Choroid plexus epithelial cell (primary cell): ENCODE data around the gene ACTC1.

Experiments used
- DNase-seq: peaks from one replicate; pipeline ENCODE4 v3.0.0-alpha.2; 2010; ENCODE audit warnings: low read depth
- H3K4me3 ChIP-seq: 2 replicates; pipeline ENCODE4 v1.5.1; 2011; ENCODE audit warnings: low read depth, mild to moderate bottlenecking, control low read depth, low read length, moderate library complexity
- TF ChIP-seq, protein P1 (sequence below): conservative IDR thresholded peaks from 2 replicates; pipeline ENCODE4 v1.5.1; 2011; ENCODE audit warnings: low read depth, mild to moderate bottlenecking, control low read depth, inconsistent platforms, low read length, moderate library complexity

The ACTC1 gene

DNA sequence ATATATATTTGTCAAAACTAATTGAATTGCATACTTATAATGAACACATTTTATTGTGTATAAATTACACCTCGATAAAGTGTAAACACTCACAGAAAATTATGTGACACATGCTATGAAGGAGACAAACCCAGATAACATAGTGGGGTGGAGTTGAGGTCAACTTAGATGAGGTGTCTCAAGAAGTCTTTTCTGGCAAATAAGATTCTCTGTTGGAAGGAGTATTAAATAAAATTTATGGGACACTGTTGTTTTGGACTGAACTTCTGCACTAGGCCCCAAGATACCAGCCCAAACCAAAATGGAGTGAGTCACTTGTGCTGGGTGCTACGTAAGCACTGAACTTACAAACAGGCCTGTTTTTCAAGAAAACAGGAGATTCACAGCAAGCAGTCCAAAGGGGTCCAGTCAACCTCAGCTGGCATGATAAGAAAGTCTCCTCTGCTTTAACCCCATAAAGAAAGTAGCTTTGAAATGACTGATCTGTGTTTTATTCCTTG lies 18.7 kb downstream of the ACTC1 start:
- TF ChIP-seq, protein P1, sequence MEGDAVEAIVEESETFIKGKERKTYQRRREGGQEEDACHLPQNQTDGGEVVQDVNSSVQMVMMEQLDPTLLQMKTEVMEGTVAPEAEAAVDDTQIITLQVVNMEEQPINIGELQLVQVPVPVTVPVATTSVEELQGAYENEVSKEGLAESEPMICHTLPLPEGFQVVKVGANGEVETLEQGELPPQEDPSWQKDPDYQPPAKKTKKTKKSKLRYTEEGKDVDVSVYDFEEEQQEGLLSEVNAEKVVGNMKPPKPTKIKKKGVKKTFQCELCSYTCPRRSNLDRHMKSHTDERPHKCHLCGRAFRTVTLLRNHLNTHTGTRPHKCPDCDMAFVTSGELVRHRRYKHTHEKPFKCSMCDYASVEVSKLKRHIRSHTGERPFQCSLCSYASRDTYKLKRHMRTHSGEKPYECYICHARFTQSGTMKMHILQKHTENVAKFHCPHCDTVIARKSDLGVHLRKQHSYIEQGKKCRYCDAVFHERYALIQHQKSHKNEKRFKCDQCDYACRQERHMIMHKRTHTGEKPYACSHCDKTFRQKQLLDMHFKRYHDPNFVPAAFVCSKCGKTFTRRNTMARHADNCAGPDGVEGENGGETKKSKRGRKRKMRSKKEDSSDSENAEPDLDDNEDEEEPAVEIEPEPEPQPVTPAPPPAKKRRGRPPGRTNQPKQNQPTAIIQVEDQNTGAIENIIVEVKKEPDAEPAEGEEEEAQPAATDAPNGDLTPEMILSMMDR = no peak
- no peak overlapping the region for H3K4me3 ChIP-seq

DNA sequence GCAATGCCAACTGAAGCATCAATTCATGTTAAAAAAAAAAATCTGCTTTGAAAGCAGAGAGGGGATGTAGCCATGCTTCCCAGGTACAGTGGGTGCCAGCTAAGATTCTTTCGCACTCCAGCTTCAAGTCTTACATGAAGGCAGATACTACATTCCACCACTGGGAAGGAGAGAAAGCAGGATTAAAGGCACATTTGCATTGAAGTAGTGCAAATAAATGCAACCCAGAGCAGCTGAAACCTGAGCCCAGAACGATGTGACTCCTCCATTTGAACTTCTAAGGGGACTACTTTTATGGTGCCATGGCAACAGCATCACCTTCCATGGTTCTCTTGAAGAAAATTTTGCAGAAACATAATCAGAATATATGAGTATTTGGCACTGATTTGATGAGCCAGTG lies 21.4 kb downstream of the ACTC1 start:
- TF ChIP-seq, protein P1 = no peak
- no peak overlapping the region for H3K4me3 ChIP-seq
- no peak for DNase-seq

More for the DNA sequence above, 18.7 kb downstream of the ACTC1 start:
- DNase-seq = no peak

DNA sequence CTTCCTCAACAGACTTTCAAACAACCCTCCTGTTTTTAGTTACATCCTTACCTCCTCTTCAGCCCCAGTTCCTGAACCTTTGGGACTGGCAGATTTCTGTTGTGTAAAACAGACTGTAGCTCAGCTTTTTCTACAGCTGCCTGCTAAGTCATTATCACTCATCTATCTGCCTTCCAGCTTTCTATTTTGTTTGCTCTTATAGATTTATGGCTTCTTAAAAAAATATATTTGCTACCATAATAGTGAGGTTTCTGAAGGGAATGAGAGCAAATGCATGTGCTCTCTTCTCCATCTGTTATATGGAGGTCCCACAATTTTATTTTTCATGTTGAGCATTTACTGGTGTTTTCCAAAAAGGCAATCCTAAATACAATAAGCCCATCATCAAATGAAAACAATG lies 22.3 kb downstream of the ACTC1 start:
- no peak for DNase-seq
- H3K4me3 ChIP-seq = no peak overlapping the region
- TF ChIP-seq, protein P1 = no peak

DNA sequence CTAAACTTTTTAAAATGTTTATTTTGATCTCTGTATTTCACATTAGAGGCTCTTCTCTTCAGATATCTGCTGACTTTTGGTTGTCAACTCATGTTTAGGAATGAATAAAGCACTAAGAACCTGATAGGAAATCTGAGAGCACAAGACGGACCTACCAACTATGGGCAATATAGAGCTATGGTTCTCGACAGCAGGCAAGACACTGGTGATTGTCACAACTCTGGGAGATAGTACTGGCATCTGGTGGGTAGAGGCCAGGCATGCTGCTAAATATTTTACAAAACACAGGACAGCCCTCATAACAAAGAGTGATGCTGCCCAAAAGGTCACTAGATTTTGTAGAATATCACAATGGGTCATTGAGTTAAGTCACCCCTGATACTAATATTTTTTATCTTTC lies 23.0 kb downstream of the ACTC1 start:
- DNase-seq = no peak
- TF ChIP-seq, protein P1 = no peak
- H3K4me3 ChIP-seq = no peak overlapping the region

DNA sequence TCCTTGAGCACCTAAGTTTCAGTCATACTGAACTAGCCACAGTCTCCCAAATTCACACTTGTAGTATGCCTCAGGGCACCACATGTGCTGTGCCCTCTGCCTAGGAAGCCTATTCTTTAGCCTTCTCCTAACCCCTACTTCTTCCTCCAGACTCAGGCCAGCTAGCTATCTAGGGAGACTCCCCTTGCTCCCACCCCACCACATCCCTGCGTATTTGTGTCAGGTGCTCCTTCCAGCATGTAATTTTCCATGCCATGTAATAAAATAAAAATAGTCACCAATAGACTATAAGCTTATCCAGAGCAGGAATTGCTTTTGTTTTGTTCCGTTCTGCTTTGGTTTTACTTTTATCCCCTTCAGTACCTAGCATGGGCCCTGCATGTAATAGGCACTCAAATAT lies 25.6 kb downstream of the ACTC1 start:
- DNase-seq = no peak
- H3K4me3 ChIP-seq = no peak overlapping the region
- TF ChIP-seq, protein P1 = no peak

DNA sequence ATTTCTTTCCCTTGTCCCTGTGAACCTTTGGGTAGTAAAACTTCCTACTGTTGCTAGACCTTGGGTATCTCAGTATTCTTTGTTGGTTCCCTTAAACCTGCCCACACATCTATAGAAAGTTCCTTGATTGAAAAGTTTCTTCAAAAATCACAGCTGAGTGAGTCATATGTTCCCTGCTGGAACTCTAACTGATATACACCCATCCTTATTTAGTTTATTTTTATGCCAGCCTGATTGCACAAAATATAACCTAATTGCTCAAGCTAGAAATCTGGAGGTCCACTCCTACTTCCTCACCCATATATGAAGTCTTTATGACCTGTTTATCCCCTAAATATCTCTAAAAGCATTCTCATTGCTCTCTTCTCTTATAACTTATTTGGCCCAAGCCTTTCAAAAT lies 26.8 kb downstream of the ACTC1 start:
- no peak overlapping the region for H3K4me3 ChIP-seq

DNA sequence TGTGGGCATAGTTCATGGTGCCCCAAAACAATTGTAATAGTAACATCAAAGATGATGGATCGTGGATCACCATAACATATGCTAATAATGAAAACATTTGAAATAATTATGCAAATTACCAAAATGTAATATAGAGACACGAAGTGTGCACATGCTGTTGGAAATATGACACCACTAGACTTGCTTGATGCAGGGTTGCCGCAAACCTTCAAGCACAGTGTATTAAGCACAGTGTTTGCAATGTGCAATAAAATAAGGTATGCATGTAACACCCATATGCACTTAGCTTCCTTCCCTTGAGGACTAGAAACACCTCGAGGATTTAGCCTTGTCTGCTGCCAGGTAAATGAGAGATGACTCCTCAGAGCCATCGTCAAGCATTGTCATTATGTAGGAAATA lies 29.6 kb downstream of the ACTC1 start:
- no peak overlapping the region for H3K4me3 ChIP-seq
- TF ChIP-seq, protein P1 = no peak
- DNase-seq = no peak

More for the DNA sequence above, 26.8 kb downstream of the ACTC1 start:
- TF ChIP-seq, protein P1 = no peak
- DNase-seq = peak; percentile 5
